ENCODE results near the gene CNBP.

DNA sequence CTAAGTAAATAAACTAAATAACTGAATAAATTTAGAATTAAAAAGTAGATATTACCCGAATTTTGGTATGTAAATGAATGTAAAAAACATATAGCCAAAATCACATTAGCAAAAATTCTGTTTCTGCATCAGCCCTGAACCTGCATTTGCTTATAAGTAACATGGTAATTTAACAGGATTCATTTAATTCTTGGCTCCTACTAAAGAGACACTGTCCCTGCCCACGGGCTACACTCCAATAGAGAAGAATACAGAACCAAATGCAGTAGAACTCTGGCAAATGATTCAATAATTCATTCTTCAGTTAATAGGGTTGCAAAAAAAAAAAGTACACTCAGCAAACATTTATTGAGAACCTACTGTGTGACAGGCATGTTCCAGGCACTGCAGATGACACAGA is 20.8 kb upstream of the CNBP start:
- TF ChIP-seq, protein P1, sequence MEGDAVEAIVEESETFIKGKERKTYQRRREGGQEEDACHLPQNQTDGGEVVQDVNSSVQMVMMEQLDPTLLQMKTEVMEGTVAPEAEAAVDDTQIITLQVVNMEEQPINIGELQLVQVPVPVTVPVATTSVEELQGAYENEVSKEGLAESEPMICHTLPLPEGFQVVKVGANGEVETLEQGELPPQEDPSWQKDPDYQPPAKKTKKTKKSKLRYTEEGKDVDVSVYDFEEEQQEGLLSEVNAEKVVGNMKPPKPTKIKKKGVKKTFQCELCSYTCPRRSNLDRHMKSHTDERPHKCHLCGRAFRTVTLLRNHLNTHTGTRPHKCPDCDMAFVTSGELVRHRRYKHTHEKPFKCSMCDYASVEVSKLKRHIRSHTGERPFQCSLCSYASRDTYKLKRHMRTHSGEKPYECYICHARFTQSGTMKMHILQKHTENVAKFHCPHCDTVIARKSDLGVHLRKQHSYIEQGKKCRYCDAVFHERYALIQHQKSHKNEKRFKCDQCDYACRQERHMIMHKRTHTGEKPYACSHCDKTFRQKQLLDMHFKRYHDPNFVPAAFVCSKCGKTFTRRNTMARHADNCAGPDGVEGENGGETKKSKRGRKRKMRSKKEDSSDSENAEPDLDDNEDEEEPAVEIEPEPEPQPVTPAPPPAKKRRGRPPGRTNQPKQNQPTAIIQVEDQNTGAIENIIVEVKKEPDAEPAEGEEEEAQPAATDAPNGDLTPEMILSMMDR (IDR thresholded peaks at IDR 0.05), result no peak
- no peak for TF ChIP-seq POLR2A (IDR thresholded peaks at IDR 0.05)
